ENCODE data around the gene ALG14. TPM values are rescaled to one million over a fixed set of nuclear protein-coding genes. Genes with fewer than 3 reads are reported as not detected.
"Not testable (repeated sequence)": the region's sequence is repeated elsewhere in the genome, so short reads cannot be mapped to it uniquely, and the experiment has no call there.

ALG14 gene
- total RNA-seq, 1 donor from 2014 or later = 8.5 TPM

- DNase-seq (ENCODE audit: low spot score) = no peak
These were observed 15.6 kb upstream of the ALG14 start for GRCh38 chr1:95088303-95088702.

- DNase-seq (ENCODE audit: low spot score) = peak; percentile 46
These were observed 14.3 kb upstream of the ALG14 start for GRCh38 chr1:95086949-95087533.

DNA sequence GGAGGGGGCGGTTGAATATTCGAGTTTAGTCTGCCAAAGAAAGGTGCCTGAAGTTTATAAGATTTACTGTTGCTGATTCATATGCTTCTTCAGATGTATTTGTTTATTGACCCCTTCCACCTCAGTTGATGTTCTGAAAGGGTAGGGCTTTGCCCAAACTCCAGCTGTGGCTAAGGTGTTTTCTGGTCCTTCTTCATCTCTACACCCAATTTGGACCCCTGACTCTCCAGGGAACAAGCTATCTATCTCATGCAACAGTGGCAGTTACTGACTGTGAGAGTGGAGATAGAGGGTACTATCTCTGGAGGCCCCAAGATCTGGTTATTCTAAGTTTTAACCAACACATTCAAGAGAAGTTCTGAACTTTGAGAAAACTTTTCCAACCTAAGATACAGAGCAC lies 12.6 kb upstream of the ALG14 start:
- no peak for DNase-seq (ENCODE audit: low spot score)

- no peak for DNase-seq (ENCODE audit: low spot score)
These were observed 11.8 kb upstream of the ALG14 start for GRCh38 chr1:95084317-95085176.

DNA sequence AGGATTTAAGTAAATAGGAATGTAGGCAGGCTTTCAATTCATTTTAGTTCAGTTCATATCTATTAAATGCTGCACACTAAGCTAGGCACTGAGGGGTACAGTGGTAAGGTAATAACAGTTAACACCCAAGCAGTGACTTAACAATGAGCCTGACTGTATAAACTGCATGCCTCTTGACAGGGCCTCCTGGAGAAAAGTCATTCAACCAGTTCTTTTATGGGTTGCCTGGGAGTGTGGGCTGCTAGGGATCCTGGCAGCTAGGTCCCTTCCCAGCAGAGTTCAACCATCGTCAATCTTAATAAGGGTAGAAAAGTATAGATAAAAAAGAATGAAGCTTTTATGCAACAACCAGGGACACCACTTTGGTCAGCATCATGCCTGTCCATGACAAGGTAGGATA lies 8.1 kb upstream of the ALG14 start:
- no peak for DNase-seq (ENCODE audit: low spot score)

- no peak for DNase-seq (ENCODE audit: low spot score)
These were observed 7.7 kb upstream of the ALG14 start for GRCh38 chr1:95080446-95080845.

DNA sequence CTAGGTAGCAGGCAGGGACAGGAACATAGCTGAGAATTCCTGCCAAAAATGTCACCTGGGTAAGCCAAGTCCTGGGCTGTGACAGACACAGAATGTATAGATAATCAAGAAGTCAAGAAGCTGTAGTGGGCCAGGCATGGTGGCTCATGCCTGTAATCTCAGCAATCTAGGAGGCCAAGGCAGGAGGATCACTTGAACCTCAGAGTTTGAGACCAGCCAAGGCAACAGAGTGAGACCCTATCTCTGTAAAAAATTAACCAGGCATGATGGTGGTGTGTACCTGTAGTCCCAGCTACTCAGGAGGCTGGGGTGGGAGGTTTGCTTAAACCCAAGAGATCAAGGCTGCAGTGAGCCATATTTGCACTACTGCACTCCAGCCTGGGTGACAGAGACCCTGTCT lies 3.3 kb upstream of the ALG14 start:
- DNase-seq (ENCODE audit: low spot score) = no peak

DNA sequence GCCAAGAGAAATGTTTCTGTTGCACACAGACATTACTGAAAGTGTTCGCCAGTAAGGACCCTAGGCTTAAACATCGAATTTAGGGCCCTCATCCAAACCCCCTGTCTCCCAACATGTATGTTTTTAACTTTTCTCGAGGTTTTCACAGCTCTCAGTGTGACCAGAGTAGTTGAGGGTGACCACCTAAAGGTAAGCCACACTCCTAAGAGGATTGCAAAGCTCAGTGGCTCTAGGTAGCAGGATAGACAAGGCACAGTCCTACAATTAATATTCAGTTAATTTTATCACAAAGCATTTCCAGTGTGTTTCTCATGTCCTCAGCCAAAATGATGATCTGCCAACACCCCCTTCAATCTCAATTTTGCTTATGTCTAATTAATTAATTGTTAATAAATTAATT lies 695 bp upstream of the ALG14 start:
- DNase-seq (ENCODE audit: low spot score) = no peak

DNA sequence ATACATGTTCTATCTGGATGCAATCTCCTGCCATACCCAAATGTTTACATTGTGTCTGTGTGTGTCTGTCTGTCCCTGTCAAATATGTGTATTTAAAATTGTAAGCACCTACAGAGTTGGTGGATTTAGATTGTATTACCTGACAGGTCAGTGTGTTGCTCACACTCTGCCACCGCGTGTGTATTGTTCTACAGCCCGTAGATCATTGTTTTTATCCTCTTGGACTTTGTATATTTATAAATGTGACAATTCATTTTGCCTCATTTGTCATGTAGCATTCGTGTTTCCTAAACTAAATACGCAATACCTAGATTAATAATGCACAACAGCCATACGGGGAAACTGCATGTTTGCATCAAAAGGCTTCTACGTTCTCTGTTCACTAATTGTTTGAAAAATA lies 634 bp downstream of the ALG14 start:
- no peak for DNase-seq (ENCODE audit: low spot score)

GRCh38 chr1:95071539-95071938 lies 1.2 kb downstream of the ALG14 start:
- no peak for DNase-seq (ENCODE audit: low spot score)

DNA sequence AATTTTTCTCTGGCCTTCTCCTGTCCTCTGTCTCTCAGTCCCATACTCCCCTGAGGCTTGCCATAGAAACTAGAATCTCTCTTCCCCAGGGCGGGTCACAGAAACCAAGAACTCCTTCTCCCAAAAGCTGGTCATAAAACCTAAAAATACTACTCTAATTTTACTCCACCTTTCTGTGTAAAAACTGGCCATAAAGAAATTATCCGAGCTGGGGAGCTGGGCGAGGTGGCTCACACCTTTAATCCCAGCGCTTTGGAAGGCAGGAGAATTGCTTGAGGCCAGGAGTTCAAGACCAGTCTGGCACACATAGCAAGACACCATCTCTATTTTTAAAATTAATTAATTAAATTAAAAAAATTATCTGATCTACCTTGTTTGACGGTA lies 3.0 kb downstream of the ALG14 start:
- DNase-seq (ENCODE audit: low spot score) = no peak

GRCh38 chr1:95068956-95069709 lies 3.6 kb downstream of the ALG14 start:
- DNase-seq (ENCODE audit: low spot score) = no peak

GRCh38 chr1:95067568-95067967 lies 5.2 kb downstream of the ALG14 start:
- DNase-seq (ENCODE audit: low spot score) = no peak

GRCh38 chr1:95067062-95067461 lies 5.7 kb downstream of the ALG14 start:
- peak; percentile 25 for DNase-seq (ENCODE audit: low spot score)

- no peak for DNase-seq (ENCODE audit: low spot score)
These were observed 11.2 kb downstream of the ALG14 start for GRCh38 chr1:95061445-95062006.

GRCh38 chr1:95058974-95059373 lies 13.8 kb downstream of the ALG14 start:
- DNase-seq (ENCODE audit: low spot score) = no peak

- no peak for DNase-seq (ENCODE audit: low spot score)
These were observed 15.4 kb downstream of the ALG14 start for GRCh38 chr1:95057351-95057750.

DNA sequence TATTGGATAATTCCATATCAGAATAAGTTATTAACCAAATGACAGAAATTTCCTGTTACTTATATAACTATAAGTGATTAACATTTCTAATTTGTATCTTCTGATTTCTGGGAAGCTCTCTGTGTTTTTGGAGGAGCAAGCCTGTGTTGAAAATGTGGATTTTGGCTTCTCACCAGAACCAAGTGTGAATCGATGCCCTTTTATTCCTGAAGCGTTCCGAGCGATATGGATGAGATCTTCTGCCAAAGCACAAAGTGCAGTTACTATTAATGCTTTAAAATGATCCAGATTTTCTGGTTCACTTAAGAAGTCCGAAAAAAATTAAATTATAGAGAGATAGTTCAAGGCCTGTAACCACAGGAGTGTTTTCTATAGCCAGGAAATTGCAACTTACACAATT lies 22.8 kb downstream of the ALG14 start:
- no peak for DNase-seq (ENCODE audit: low spot score)

DNA sequence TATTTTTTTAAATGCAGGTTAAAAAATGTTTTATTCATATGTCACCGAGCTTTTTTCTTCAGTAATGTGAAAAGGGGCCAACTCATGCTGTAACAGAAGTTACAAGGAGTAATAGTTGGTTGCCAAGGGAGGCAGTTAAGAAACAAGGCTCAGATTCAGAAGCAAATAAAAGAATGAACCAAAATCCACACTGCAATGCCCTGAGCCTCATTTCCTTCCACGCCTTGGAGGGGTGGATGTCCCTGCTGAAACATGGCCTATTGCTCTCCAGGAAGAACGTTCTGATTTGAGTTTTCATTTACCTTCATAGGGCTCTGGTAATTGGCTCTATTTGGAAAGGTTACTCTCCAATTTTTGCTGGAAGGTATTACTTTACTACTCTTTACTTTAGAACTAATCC lies 24.4 kb downstream of the ALG14 start:
- DNase-seq (ENCODE audit: low spot score) = no peak

GRCh38 chr1:95047624-95048023 lies 25.1 kb downstream of the ALG14 start:
- DNase-seq (ENCODE audit: low spot score) = not testable (repeated sequence)

DNA sequence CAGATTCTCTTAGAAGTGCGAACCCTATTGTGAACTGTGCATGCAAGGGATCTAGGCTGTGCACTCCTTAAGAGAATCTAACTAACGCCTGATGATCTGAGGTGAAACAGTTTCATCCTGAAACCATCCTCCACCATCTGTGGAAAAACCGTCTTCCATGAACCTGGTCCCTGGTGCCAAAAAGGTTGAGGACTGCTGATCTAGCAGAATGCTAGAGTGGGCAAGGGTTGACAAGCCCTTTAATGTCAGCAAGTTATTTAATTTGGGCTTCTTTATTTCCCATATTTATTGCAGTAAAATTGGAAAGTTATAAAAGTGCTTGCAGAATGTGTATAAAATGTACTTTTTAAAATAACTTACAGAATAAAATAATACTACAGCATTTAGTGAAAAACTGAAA lies 26.4 kb downstream of the ALG14 start:
- no peak for DNase-seq (ENCODE audit: low spot score)

DNA sequence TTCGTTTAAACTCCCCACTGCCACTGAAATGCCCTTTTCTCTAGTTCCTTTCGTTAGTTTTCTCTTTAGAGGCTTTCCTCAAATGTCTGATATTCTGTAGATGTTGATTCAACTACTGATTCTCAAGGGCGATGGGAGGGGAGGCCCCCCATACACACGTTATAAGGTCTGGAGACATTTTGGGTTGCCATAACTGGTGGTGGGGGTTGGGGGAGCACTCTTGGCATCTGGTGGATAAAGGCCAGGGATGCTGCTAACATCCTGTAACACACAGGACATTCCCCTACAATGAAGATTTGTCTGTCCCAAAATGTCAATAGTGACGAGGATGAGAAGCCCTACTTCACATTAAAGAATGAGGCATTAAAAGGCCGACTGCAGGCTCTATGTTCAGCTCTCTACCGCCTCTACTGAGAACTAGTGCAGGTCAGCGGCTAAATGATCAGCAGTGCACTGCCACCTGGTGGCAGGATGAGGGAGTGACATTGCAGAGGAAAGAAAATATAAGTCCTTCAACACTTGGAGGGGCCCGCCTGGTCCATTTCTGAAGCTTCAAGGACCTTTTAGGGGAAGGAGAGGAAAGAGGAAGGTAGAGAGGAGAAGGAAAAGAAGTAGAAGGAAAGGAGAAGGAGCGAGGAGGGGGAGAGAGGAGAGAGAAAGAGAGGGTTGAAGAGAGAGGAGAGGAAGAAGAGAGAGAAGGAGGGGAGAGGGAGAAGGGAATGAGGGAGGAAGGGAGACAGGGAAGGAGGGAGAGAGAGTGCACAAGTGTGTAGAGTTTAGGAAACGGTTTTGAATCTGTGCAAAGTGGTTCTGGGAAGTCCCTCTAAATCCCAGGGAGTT lies 29.4 kb downstream of the ALG14 start:
- peak; percentile 87 for DNase-seq (ENCODE audit: low spot score)

Data from mucosa of gallbladder (tissue), 1 donor.